ENCODE results near the gene TBC1D8B. TPM values are rescaled to one million over a fixed set of nuclear protein-coding genes. Genes with fewer than 3 reads are reported as not detected.
A peak's percentile ranks its signal among the peaks of the same experiment; 100 is the strongest.
"Not testable (repeated sequence)": the region's sequence is repeated elsewhere in the genome, so short reads cannot be mapped to it uniquely, and the experiment has no call there.

TBC1D8B gene
- total and polyA plus RNA-seq, 2 experiments from 2014 or later = 6.4 to 14.6 TPM

- peak; percentile 4 for DNase-seq (ENCODE audit: low spot score)
- no peaks in the 10 kb centered on the region for H4K20me1 ChIP-seq (ENCODE audit: insufficient read depth, poor library complexity, severe bottlenecking)
- no peak overlapping the region for H3K27ac ChIP-seq
- no peak overlapping the region for H3K4me2 ChIP-seq
- H3K79me2 ChIP-seq = no peaks in the 10 kb centered on the region
- TF ChIP-seq CTCF (IDR thresholded peaks at IDR 0.05; ENCODE audit: poor library complexity) (no peak), EZH2 (IDR thresholded peaks at IDR 0.05; ENCODE audit: borderline replicate concordance) (no peak), EZH2phosphoT487 (IDR thresholded peaks at IDR 0.05; ENCODE audit: low read depth, severe bottlenecking, unreplicated experiment) (no peak)
- H3K9me3 ChIP-seq (ENCODE audit: low read depth) = no peaks in the 10 kb centered on the region
- no peaks in the 10 kb centered on the region for H3K9me2 ChIP-seq (replicated peaks; ENCODE audit: insufficient read depth)
- no peak overlapping the region for H2AFZ ChIP-seq
- H3K4me3 ChIP-seq = no peak overlapping the region
- 59% methylated on average over 13 of the region's 13 CpGs for WGBS (ENCODE audit: low lambda C conversion rate, missing lambda C conversion rate)
- H3K27me3 ChIP-seq = no peaks in the 10 kb centered on the region
- H3K36me3 ChIP-seq (replicated peaks; ENCODE audit: insufficient read depth, low read depth) = no peaks in the 10 kb centered on the region
- H3K4me1 ChIP-seq (ENCODE audit: insufficient read depth) = no peaks in the 10 kb centered on the region
Measured at GRCh38 chrX:106862972-106863688, 60.7 kb downstream of the TBC1D8B start.

GRCh38 chrX:106863697-106864096, 61.2 kb downstream of the TBC1D8B start:
- no peak for DNase-seq (ENCODE audit: low spot score)
- H3K27me3 ChIP-seq = no peaks in the 10 kb centered on the region
- H3K9me3 ChIP-seq (ENCODE audit: low read depth) = no peaks in the 10 kb centered on the region
- H3K9me2 ChIP-seq (replicated peaks; ENCODE audit: insufficient read depth) = no peaks in the 10 kb centered on the region
- TF ChIP-seq CTCF (IDR thresholded peaks at IDR 0.05; ENCODE audit: poor library complexity) = no peak
- no peak for TF ChIP-seq EZH2 (IDR thresholded peaks at IDR 0.05; ENCODE audit: borderline replicate concordance)
- TF ChIP-seq EZH2phosphoT487 (IDR thresholded peaks at IDR 0.05; ENCODE audit: low read depth, severe bottlenecking, unreplicated experiment) = no peak
- H3K4me2 ChIP-seq = no peak overlapping the region
- no peak overlapping the region for H3K27ac ChIP-seq
- no peaks in the 10 kb centered on the region for H4K20me1 ChIP-seq (ENCODE audit: insufficient read depth, poor library complexity, severe bottlenecking)
- H3K4me3 ChIP-seq = no peak overlapping the region
- no peaks in the 10 kb centered on the region for H3K36me3 ChIP-seq (replicated peaks; ENCODE audit: insufficient read depth, low read depth)
- H3K4me1 ChIP-seq (ENCODE audit: insufficient read depth) = no peaks in the 10 kb centered on the region
- WGBS (ENCODE audit: low lambda C conversion rate, missing lambda C conversion rate) = 79% methylated on average over 9 of the region's 9 CpGs
- no peak overlapping the region for H2AFZ ChIP-seq
- H3K79me2 ChIP-seq = no peaks in the 10 kb centered on the region

GRCh38 chrX:106872796-106873195, 70.3 kb downstream of the TBC1D8B start:
- H3K27ac ChIP-seq; H3K4me2 ChIP-seq; H3K27me3 ChIP-seq; H3K36me3 ChIP-seq (replicated peaks; ENCODE audit: insufficient read depth, low read depth); H3K4me3 ChIP-seq; H3K79me2 ChIP-seq; H3K9me2 ChIP-seq (replicated peaks; ENCODE audit: insufficient read depth); H4K20me1 ChIP-seq (ENCODE audit: insufficient read depth, poor library complexity, severe bottlenecking); DNase-seq (ENCODE audit: low spot score); H3K9me3 ChIP-seq (ENCODE audit: low read depth); H2AFZ ChIP-seq; H3K4me1 ChIP-seq (ENCODE audit: insufficient read depth): not testable (repeated sequence)
- WGBS (ENCODE audit: low lambda C conversion rate, missing lambda C conversion rate) = 100% methylated on average over 2 of the region's 2 CpGs

GRCh38 chrX:106874075-106874474, 71.6 kb downstream of the TBC1D8B start:
- TF ChIP-seq CTCF (IDR thresholded peaks at IDR 0.05; ENCODE audit: poor library complexity) = peak; percentile 53
- no peak for TF ChIP-seq EZH2 (IDR thresholded peaks at IDR 0.05; ENCODE audit: borderline replicate concordance)
- no peak for TF ChIP-seq EZH2phosphoT487 (IDR thresholded peaks at IDR 0.05; ENCODE audit: low read depth, severe bottlenecking, unreplicated experiment)
- Histone ChIP-seq H3K27me3 (no peaks in the 10 kb centered on the region), H3K9me2 (replicated peaks; ENCODE audit: insufficient read depth) (no peaks in the 10 kb centered on the region), H3K4me3 (no peak overlapping the region), H3K9me3 (ENCODE audit: low read depth) (peaks cover 3% of the 10 kb centered on the region), H3K79me2 (no peaks in the 10 kb centered on the region), H3K4me1 (ENCODE audit: insufficient read depth) (no peaks in the 10 kb centered on the region), H2AFZ (no peak overlapping the region), H3K36me3 (replicated peaks; ENCODE audit: insufficient read depth, low read depth) (no peaks in the 10 kb centered on the region), H3K27ac (no peak overlapping the region), H4K20me1 (ENCODE audit: insufficient read depth, poor library complexity, severe bottlenecking) (no peaks in the 10 kb centered on the region), H3K4me2 (no peak overlapping the region)
- WGBS (ENCODE audit: low lambda C conversion rate, missing lambda C conversion rate) = 56% methylated on average over 2 of the region's 2 CpGs
- peak; percentile 44 for DNase-seq (ENCODE audit: low spot score)
